Left lung (tissue), 10 donors: ENCODE data around the gene RHOT2. TPM values are rescaled to one million over a fixed set of nuclear protein-coding genes. Genes with fewer than 3 reads are reported as not detected.

Experiments used
- ATAC-seq: fragments of 200-7000 bp; cut with Tn5 transposase; one replicate; pipeline ENCODE4 v1.9.1; 2020; ENCODE audit warnings: moderate library complexity
- DNase-seq, 4 donors: peaks; one replicate each; pipeline ENCODE4 v3.0.0-alpha.2; 2013 to 2020
- H3K27ac ChIP-seq, 2 donors: fragments of 200-600 bp; sonication (generic) in 1 of 2; one replicate each; pipeline versions ENCODE4 v1.5.0 to v1.8.0; 2020 to 2021
- H3K27me3 ChIP-seq, 2 donors: fragments of 200-600 bp; sonication (generic) in 1 of 2; one replicate each; pipeline versions ENCODE4 v1.5.0 to v1.8.0; 2020 to 2021
- H3K36me3 ChIP-seq, 2 donors: fragments of 200-600 bp; sonication (generic) in 1 of 2; one replicate each; pipeline versions ENCODE4 v1.5.0 to v1.8.0; 2020 to 2021
- H3K4me1 ChIP-seq, 2 donors: fragments of 200-600 bp; one replicate each; pipeline ENCODE4 v1.8.0; 2021
- H3K4me3 ChIP-seq, 2 donors: fragments of 200-600 bp; sonication (generic) in 1 of 2; one replicate each; pipeline versions ENCODE4 v1.5.0 to v1.8.0; 2020 to 2021; ENCODE audit warnings: mild to moderate bottlenecking in 1 of 2
- H3K9me3 ChIP-seq, 2 donors: fragments of 200-600 bp; sonication (generic) in 1 of 2; one replicate each; pipeline versions ENCODE4 v1.5.0 to v1.8.0; 2020 to 2021
- intact Hi-C, 2 donors: fragments of 100-400 bp; cut with DNase I; formaldehyde crosslinking; loops; one replicate each; pipeline versions ENCODE4 v1.11.2 to v1.14.2; 2022
- polyA plus RNA-seq, 6 donors: library from polyadenylated mRNA; unstranded; fragments of 120-200 nt; gene quantifications; one replicate each; pipeline ENCODE4 v1.2.1, GENCODE V29; 2013; ENCODE audit not compliant: insufficient read length in 6 of 6
- total RNA-seq, 2 donors: library from RNA; stranded (reverse); fragmentation: NEBNext Ultra II Directional; extraction: Animal tissue kit (Norgen Biotek cat#: 25700); gene quantifications; one replicate each; pipeline ENCODE4 v1.2.1, GENCODE V29; 2021
- TF ChIP-seq, protein P1 (sequence below), 2 donors: fragments of 200-600 bp; sonication (generic) in 1 of 2; IDR thresholded peaks; one replicate each; pipeline versions ENCODE4 v1.5.0 to v1.8.0; 2021; ENCODE audit warnings: antibody characterized with exemption in 2 of 2
- donor health status: DM: no; HTN: yes; CAD: no.
- donor health status: DM: no; HTN: no; CAD: no.

Gene RHOT2
- total and polyA plus RNA-seq, 8 donors: 59.8 to 104 (median 76.3) TPM

DNA sequence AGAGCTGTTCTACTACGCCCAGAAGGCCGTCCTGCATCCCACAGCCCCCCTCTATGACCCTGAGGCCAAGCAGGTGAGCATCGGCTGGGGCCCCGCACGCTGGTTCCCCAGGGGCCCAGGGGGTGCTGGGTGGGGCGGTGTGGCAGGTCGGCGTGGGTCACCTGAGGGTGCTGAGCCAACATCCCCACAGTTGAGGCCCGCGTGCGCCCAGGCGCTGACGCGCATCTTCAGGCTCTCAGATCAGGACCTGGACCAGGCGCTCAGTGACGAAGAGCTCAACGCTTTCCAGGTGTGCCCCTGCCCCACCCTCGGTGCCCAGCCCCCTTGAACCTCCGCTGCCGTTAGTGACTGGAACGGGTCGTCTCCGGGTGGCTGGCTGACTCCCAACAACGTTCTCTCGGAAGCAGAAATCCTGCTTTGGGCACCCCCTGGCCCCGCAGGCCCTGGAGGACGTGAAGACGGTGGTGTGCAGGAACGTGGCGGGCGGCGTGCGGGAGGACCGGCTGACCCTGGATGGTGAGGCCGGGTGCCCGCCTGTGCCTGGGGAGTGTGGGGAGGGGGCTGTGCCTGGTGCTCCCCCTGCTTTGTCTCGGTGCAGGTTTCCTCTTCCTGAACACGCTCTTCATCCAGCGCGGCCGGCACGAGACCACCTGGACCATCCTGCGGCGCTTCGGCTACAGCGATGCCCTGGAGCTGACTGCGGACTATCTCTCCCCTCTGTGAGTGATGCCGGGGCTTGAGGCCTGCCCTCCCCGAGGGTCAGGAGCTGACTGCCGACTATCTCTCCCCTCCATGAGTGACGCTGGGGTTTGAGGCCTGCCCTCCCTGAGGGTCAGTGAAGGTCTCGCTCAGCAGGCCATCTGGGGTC is 2.8 kb downstream of the RHOT2 start:
- Histone ChIP-seq H3K27ac (no peak overlapping the region), H3K4me1 (peaks cover 11 to 34% of the 10 kb centered on the region in 2 donors), H3K9me3 (no peaks in the 10 kb centered on the region), H3K4me3 (no peak overlapping the region), H3K27me3 (peaks cover 0 to 14% of the 10 kb centered on the region in 2 donors), H3K36me3 (peaks cover 0 to 56% of the 10 kb centered on the region in 2 donors)
- TF ChIP-seq, protein P1, sequence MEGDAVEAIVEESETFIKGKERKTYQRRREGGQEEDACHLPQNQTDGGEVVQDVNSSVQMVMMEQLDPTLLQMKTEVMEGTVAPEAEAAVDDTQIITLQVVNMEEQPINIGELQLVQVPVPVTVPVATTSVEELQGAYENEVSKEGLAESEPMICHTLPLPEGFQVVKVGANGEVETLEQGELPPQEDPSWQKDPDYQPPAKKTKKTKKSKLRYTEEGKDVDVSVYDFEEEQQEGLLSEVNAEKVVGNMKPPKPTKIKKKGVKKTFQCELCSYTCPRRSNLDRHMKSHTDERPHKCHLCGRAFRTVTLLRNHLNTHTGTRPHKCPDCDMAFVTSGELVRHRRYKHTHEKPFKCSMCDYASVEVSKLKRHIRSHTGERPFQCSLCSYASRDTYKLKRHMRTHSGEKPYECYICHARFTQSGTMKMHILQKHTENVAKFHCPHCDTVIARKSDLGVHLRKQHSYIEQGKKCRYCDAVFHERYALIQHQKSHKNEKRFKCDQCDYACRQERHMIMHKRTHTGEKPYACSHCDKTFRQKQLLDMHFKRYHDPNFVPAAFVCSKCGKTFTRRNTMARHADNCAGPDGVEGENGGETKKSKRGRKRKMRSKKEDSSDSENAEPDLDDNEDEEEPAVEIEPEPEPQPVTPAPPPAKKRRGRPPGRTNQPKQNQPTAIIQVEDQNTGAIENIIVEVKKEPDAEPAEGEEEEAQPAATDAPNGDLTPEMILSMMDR (IDR thresholded peaks at IDR 0.05): no peak
- no peak for DNase-seq
- intact Hi-C loops: no loop called here
- no peak for ATAC-seq

- Histone ChIP-seq H3K27me3 (peaks cover 0 to 22% of the 10 kb centered on the region in 2 donors), H3K4me3 (no peak overlapping the region), H3K9me3 (no peaks in the 10 kb centered on the region), H3K4me1 (peaks cover 11 to 36% of the 10 kb centered on the region in 2 donors), H3K36me3 (peaks cover 0 to 56% of the 10 kb centered on the region in 2 donors), H3K27ac (no peak overlapping the region)
- DNase-seq: no peak
- intact Hi-C loops: no loop called here
- TF ChIP-seq, protein P1 (IDR thresholded peaks at IDR 0.05): no peak
- no peak for ATAC-seq
These were observed 3.6 kb downstream of the RHOT2 start for GRCh38 chr16:671353-672131.

DNA sequence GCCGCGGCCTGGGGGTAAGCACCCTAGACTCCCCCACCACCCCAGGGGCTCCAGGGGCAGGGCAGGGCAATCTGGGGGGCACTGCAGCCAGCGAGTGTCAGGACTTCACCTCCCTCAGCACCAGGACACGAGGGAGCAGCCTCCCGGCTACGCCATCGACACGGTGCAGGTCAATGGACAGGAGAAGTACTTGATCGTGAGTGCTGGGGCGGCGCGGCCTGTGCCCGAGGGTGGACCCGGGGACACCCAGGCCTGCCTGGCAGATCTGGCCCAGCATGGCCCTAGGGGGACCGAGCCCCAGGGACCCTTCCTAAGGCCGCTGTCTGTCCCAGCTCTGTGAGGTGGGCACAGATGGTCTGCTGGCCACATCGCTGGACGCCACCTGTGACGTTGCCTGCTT is 4.4 kb downstream of the RHOT2 start:
- DNase-seq: no peak
- Histone ChIP-seq H3K4me1 (peaks cover 11 to 40% of the 10 kb centered on the region in 2 donors), H3K36me3 (peaks cover 0 to 56% of the 10 kb centered on the region in 2 donors), H3K4me3 (no peak overlapping the region), H3K9me3 (no peaks in the 10 kb centered on the region), H3K27ac (no peak overlapping the region), H3K27me3 (peaks cover 0 to 31% of the 10 kb centered on the region in 2 donors)
- intact Hi-C loops: no loop called here
- ATAC-seq: no peak
- TF ChIP-seq, protein P1 (IDR thresholded peaks at IDR 0.05): no peak

DNA sequence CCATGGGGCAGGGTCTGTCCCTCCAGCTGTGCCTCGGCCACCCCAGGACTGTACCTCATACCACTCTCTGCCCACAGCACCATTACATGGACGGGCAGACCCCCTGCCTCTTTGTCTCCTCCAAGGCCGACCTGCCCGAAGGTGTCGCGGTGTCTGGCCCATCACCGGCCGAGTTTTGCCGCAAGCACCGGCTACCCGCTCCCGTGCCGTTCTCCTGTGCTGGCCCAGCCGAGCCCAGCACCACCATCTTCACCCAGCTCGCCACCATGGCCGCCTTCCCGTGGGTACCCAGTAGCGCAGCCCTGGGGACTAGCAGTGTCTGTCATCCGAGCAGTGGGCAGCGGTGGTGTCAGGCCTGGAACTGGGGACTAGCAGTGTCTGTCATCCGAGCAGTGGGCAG is 4.9 kb downstream of the RHOT2 start:
- peaks cover 11 to 40% of the 10 kb centered on the region in 2 donors for H3K4me1 ChIP-seq
- H3K36me3 ChIP-seq: peaks cover 0 to 56% of the 10 kb centered on the region in 2 donors
- H3K9me3 ChIP-seq: no peaks in the 10 kb centered on the region
- H3K27ac ChIP-seq: no peak overlapping the region
- H3K4me3 ChIP-seq: no peak overlapping the region
- ATAC-seq (no peak), DNase-seq (no peak)
- H3K27me3 ChIP-seq: peaks cover 0 to 33% of the 10 kb centered on the region in 2 donors
- intact Hi-C loops: no loop called here
- TF ChIP-seq, protein P1 (IDR thresholded peaks at IDR 0.05): no peak
